Measurements from ENCODE around the gene ZNF770.

Gene ZNF770, protein sequence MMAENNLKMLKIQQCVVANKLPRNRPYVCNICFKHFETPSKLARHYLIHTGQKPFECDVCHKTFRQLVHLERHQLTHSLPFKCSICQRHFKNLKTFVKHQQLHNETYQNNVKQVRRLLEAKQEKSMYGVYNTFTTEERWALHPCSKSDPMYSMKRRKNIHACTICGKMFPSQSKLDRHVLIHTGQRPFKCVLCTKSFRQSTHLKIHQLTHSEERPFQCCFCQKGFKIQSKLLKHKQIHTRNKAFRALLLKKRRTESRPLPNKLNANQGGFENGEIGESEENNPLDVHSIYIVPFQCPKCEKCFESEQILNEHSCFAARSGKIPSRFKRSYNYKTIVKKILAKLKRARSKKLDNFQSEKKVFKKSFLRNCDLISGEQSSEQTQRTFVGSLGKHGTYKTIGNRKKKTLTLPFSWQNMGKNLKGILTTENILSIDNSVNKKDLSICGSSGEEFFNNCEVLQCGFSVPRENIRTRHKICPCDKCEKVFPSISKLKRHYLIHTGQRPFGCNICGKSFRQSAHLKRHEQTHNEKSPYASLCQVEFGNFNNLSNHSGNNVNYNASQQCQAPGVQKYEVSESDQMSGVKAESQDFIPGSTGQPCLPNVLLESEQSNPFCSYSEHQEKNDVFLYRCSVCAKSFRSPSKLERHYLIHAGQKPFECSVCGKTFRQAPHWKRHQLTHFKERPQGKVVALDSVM

DNA sequence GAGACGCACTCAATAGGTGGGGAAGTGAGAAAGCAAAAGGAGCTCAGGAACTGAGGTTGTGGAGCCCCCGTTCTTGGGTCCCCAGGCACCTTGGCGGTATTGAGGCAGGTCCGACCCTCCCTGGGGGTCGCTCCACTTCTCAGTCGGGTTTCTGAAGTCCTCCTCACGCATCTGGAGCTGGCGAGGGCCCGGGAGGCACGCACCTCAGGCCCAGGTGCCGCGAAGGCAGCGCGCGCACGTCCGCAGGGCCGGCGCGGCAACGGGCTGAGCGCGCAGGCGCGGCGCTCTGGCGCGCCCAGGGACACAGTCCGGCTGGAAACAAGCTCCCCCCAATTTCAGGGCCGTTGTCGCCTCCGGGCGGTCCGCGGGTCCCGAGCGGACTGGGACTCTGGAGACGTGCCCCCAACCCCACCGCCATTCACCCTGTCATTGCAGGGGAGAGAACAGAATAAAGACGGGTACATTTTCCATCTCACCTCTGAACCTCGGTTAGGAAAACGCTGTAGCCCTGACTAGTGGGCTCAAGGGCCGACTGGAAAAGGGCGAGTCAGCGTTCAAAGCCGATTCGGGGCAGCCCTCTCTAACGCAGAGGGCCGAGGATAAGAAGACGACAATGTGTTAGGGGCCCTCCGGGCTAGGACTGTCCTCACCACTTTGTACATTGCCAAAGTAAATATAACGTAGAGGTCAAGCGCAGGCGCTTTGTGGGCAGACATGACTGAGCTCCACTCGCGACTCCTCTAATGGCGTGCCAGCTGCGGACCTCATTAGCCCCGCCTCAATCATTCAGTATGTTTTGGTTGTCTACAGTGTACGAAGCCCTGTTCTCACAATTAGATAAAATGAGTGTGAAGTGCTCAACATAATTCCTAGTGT is at the start of gene ZNF770:
TSS of gene ZNF770 (minus strand) at position 261 of the 876 bp plus-strand sequence. CDS start 4,853 bp downstream, outside the sequence.
- peak within 1 kb of the TSS; percentile 99 for H3K4me3 ChIP-seq (ENCODE audit: low read depth, low read length)
- H3K27me3 ChIP-seq (ENCODE audit: insufficient read depth, low read length): no peaks in the 10 kb centered on the region
- peaks cover 46% of the 10 kb centered on the region for H3K79me2 ChIP-seq (ENCODE audit: control insufficient read depth, insufficient read depth, low read length, unreplicated experiment)
- H3K36me3 ChIP-seq (ENCODE audit: insufficient read depth, low read length): peaks cover 7% of the 10 kb centered on the region; the same call in 1 of the 2 replicates
- peak within 1 kb of the TSS; percentile 100 for H2AFZ ChIP-seq (ENCODE audit: low read length, unreplicated experiment)
- H3K4me1 ChIP-seq (ENCODE audit: control insufficient read depth, insufficient read depth, low read length, unreplicated experiment): peaks cover 10% of the 10 kb centered on the region
- peak within 1 kb of the TSS; percentile 89 for H3K27ac ChIP-seq (ENCODE audit: low read depth, low read length)

DNA sequence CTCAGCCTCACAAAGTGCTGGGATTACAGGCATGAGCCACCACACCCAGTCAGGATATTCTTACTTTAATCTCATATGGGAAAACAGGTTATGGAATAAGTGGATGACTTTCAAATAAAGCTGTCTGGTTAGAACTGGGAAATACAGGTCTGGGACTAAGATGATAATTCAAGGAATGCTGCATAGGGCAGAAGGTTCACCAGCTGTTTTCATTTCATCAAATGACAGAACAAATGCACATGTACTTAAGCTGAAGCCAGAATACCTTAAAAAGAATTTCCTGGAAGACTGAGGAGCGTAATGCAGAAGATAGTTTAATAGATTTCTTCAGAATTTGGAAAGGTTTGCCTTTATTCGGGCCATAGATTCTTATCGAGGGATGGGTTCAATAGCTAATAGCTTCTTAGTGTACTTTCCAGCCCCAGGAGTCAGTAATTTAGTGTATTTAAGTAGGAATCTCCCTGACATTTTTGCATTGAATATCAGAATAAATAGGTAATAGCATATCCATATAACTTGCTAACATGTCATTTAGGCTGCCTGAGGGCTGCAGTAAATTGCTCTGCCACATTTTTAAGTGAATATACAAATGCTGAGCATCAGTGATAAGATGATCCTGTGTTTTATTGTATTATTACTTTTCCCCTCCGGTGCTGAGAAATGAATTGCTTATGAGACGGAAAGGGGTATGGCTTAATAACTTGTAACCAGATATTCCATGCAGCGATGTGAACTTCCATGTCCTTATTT is 40.3 kb upstream of the ZNF770 start:
- no peaks in the 10 kb centered on the region for H3K4me1 ChIP-seq (ENCODE audit: control insufficient read depth, insufficient read depth, low read length, unreplicated experiment)
- no peaks in the 10 kb centered on the region for H3K27me3 ChIP-seq (ENCODE audit: insufficient read depth, low read length)
- no peak overlapping the region for H3K27ac ChIP-seq (ENCODE audit: low read depth, low read length)
- H3K36me3 ChIP-seq (ENCODE audit: insufficient read depth, low read length): no peaks in the 10 kb centered on the region
- H3K4me3 ChIP-seq (ENCODE audit: low read depth, low read length): no peak overlapping the region
- no peaks in the 10 kb centered on the region for H3K79me2 ChIP-seq (ENCODE audit: control insufficient read depth, insufficient read depth, low read length, unreplicated experiment)
- no peak overlapping the region for H2AFZ ChIP-seq (ENCODE audit: low read length, unreplicated experiment)

DNA sequence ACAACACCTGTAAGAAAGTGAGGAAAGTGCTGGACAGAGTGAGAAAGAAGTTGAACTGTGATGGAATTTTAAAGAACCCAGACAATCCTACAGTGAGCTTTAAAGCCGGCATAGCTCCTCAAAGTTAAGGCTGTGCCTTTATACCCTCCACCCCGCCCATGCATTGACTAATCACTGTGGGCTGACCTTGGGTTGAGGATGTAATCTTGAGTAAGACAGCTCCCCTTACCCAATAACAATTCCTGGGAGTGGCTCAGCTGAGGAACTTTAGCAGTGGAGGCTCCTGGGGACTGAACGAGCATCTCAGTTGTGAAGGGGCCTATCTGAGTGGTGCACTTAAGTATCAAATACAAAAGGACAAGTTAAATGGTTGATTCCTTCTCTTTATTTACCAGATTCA is 35.7 kb upstream of the ZNF770 start:
- Histone ChIP-seq H3K36me3 (ENCODE audit: insufficient read depth, low read length) (no peaks in the 10 kb centered on the region), H3K4me1 (ENCODE audit: control insufficient read depth, insufficient read depth, low read length, unreplicated experiment) (peaks cover 9% of the 10 kb centered on the region), H3K4me3 (ENCODE audit: low read depth, low read length) (no peak overlapping the region), H2AFZ (ENCODE audit: low read length, unreplicated experiment) (no peak overlapping the region), H3K27me3 (ENCODE audit: insufficient read depth, low read length) (no peaks in the 10 kb centered on the region), H3K27ac (ENCODE audit: low read depth, low read length) (no peak overlapping the region), H3K79me2 (ENCODE audit: control insufficient read depth, insufficient read depth, low read length, unreplicated experiment) (no peaks in the 10 kb centered on the region)

DNA sequence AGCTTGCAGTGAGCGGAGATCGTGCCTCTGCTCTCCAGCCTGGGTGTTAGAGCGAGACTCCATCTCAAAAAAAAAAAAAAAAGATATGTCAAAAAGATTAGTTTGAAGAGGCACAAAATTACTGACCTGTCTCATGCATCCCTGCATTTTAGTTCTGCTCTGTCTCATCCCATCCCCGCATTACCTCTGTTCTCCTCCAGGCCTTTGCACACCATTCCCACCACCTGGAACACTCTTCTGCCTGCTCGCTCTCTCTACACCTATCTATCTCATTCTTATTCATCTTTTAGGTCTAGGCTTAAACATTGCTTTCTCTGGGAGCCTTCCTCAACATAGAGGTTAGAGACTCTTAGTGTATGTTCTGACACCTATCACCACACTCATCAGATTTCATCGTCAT is 32.9 kb upstream of the ZNF770 start:
- H3K27ac ChIP-seq (ENCODE audit: low read depth, low read length): no peak overlapping the region
- H3K4me1 ChIP-seq (ENCODE audit: control insufficient read depth, insufficient read depth, low read length, unreplicated experiment): peaks cover 9% of the 10 kb centered on the region
- H3K36me3 ChIP-seq (ENCODE audit: insufficient read depth, low read length): no peaks in the 10 kb centered on the region
- no peak overlapping the region for H2AFZ ChIP-seq (ENCODE audit: low read length, unreplicated experiment)
- H3K79me2 ChIP-seq (ENCODE audit: control insufficient read depth, insufficient read depth, low read length, unreplicated experiment): no peaks in the 10 kb centered on the region
- no peaks in the 10 kb centered on the region for H3K27me3 ChIP-seq (ENCODE audit: insufficient read depth, low read length)
- H3K4me3 ChIP-seq (ENCODE audit: low read depth, low read length): no peak overlapping the region

DNA sequence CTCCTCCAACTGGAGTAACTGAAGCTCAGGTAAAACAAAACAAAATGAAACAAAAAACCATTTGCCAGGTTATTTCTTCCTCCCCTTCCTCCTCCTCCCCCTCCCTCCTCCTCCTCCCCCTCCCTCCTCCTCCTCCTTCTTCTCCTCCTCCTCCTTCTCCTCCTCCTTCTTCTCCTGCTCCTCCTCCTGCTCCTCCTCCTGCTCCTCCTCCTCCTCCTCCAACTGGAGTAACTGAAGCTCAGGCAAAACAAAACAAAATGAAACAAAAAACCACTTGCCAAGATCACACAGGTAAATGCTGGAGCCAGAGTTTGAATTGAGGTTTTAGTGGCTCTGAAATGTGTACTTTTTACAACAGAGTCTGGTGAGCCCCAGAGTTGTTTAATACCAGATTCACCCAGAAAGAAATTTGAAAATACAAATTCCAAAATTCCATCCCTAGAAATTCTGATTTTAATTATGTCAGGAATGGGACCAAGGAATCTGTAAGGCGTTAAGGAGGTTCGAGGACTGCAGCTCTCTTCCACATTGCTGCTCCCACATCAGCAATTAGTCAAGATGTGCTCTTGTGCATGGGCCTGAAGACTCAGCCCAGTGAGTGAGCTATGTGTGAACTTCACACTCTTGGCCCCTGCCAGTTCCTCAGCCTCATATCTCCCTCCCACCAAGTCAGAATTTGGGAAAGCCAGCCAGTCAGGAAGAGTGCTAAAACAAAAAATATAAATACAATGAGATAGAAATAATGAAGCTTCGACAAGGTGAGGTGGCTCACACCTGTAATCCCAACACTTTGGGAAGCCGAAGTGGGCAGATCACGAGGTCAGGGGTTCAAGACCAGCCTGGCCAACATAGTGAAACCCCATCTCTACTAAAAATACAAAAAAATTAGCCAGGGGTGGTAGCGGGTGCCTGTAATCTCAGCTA is 31.6 kb upstream of the ZNF770 start:
- H3K27me3 ChIP-seq (ENCODE audit: insufficient read depth, low read length): no peaks in the 10 kb centered on the region
- peaks cover 9% of the 10 kb centered on the region for H3K4me1 ChIP-seq (ENCODE audit: control insufficient read depth, insufficient read depth, low read length, unreplicated experiment)
- H3K79me2 ChIP-seq (ENCODE audit: control insufficient read depth, insufficient read depth, low read length, unreplicated experiment): no peaks in the 10 kb centered on the region
- peak overlapping the region; percentile 59 for H2AFZ ChIP-seq (ENCODE audit: low read length, unreplicated experiment)
- H3K4me3 ChIP-seq (ENCODE audit: low read depth, low read length): peak overlapping the region; percentile 37; the same call in 1 of the 2 replicates
- no peaks in the 10 kb centered on the region for H3K36me3 ChIP-seq (ENCODE audit: insufficient read depth, low read length)
- H3K27ac ChIP-seq (ENCODE audit: low read depth, low read length): no peak overlapping the region

DNA sequence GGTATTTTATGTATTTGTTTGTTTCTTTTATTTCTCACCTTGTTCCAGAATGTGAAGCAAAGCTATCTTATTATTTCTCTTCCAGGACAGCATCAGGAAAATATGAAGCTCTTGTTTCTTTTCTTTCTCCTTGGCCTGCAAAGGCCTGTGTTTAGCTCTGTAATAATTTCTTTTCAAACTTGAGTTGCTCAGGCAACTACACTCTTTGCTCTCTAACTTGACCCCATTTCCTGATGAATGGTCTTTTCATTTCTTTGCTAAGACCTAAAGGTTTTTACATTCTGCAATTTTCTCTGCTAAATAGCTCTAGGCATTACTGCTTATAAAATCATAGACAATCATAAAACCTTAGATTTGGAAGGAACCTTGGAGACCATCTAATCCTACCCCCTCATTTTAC is 26.2 kb upstream of the ZNF770 start:
- Histone ChIP-seq H3K27me3 (ENCODE audit: insufficient read depth, low read length) (no peaks in the 10 kb centered on the region), H2AFZ (ENCODE audit: low read length, unreplicated experiment) (peak overlapping the region; percentile 11), H3K79me2 (ENCODE audit: control insufficient read depth, insufficient read depth, low read length, unreplicated experiment) (no peaks in the 10 kb centered on the region), H3K4me3 (ENCODE audit: low read depth, low read length) (no peak overlapping the region), H3K36me3 (ENCODE audit: insufficient read depth, low read length) (no peaks in the 10 kb centered on the region), H3K4me1 (ENCODE audit: control insufficient read depth, insufficient read depth, low read length, unreplicated experiment) (peaks cover 16% of the 10 kb centered on the region), H3K27ac (ENCODE audit: low read depth, low read length) (no peak overlapping the region)

DNA sequence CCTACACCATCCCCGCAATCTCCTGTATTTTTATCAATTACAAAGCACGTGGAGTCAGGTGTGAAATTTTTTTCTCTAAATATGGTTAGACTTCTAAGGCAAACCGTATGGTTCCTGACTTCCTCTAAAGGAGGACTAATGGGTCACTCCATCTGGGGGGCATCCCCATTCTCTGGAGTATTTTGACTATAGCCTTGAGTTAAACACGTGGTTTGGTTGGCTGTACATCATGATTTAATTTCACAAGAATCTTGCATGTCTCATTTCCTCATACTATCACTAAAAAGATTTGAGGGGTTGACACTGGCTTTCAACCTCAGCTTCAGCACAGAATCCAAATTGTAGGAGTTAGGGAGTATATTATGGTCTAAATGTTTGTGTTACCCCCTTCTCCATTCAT is 25.3 kb upstream of the ZNF770 start:
- H3K79me2 ChIP-seq (ENCODE audit: control insufficient read depth, insufficient read depth, low read length, unreplicated experiment): no peaks in the 10 kb centered on the region
- peak overlapping the region; percentile 21 for H2AFZ ChIP-seq (ENCODE audit: low read length, unreplicated experiment)
- H3K4me1 ChIP-seq (ENCODE audit: control insufficient read depth, insufficient read depth, low read length, unreplicated experiment): peaks cover 12% of the 10 kb centered on the region
- no peak overlapping the region for H3K27ac ChIP-seq (ENCODE audit: low read depth, low read length)
- H3K36me3 ChIP-seq (ENCODE audit: insufficient read depth, low read length): no peaks in the 10 kb centered on the region
- no peaks in the 10 kb centered on the region for H3K27me3 ChIP-seq (ENCODE audit: insufficient read depth, low read length)
- no peak overlapping the region for H3K4me3 ChIP-seq (ENCODE audit: low read depth, low read length)

DNA sequence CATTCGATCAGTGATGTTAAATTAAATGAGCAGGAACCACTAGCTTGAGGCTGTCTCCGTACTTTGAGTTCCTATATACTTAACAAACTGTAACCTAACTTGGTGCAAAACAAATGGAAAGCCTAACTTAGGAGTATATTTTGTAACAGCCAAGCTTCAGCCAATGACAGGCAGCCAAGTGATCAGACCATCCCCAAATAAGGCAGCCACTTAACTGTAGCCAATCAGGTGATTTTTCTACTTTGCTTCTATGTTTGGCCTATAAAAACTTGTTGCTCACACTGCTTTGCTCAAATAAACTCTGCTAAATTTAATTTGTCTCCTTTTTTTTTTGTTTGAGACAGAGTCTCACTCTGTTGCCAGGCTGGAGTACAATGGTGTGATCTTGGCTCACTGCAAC is 19.3 kb upstream of the ZNF770 start:
- H2AFZ ChIP-seq (ENCODE audit: low read length, unreplicated experiment): no peak overlapping the region
- H3K36me3 ChIP-seq (ENCODE audit: insufficient read depth, low read length): no peaks in the 10 kb centered on the region
- H3K27me3 ChIP-seq (ENCODE audit: insufficient read depth, low read length): peaks cover 5% of the 10 kb centered on the region; the same call in 1 of the 2 replicates
- H3K79me2 ChIP-seq (ENCODE audit: control insufficient read depth, insufficient read depth, low read length, unreplicated experiment): no peaks in the 10 kb centered on the region
- H3K4me1 ChIP-seq (ENCODE audit: control insufficient read depth, insufficient read depth, low read length, unreplicated experiment): no peaks in the 10 kb centered on the region
- H3K4me3 ChIP-seq (ENCODE audit: low read depth, low read length): no peak overlapping the region
- no peak overlapping the region for H3K27ac ChIP-seq (ENCODE audit: low read depth, low read length)

DNA sequence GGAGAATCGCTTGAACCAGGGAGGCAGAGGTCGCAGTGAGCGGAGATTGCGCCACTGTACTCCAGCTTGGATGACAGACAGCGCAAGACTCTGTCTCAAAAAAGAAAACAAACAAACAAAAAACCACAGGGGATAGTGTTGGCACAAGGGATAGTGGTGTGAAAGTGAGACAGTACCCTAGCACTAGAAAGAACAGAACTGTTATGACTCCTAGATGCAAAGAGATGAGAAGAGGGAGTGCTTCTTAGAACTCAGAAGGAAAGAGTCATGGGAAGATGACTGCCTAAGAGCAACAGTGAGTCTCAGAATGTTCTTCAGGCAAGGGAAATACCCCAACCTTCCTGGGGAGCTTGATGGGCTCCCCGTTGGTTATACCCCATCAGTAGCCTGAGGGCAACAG is 17.8 kb upstream of the ZNF770 start:
- Histone ChIP-seq H3K36me3 (ENCODE audit: insufficient read depth, low read length) (no peaks in the 10 kb centered on the region), H2AFZ (ENCODE audit: low read length, unreplicated experiment) (no peak overlapping the region), H3K79me2 (ENCODE audit: control insufficient read depth, insufficient read depth, low read length, unreplicated experiment) (no peaks in the 10 kb centered on the region), H3K4me1 (ENCODE audit: control insufficient read depth, insufficient read depth, low read length, unreplicated experiment) (no peaks in the 10 kb centered on the region), H3K4me3 (ENCODE audit: low read depth, low read length) (no peak overlapping the region), H3K27ac (ENCODE audit: low read depth, low read length) (no peak overlapping the region), H3K27me3 (ENCODE audit: insufficient read depth, low read length) (peaks cover 5% of the 10 kb centered on the region; the same call in 1 of the 2 replicates)
